Progenitor cell of endocrine pancreas (in vitro differentiated cells): ENCODE results near the gene CDHR3. TPM values are rescaled to one million over a fixed set of nuclear protein-coding genes. Genes with fewer than 3 reads are reported as not detected.

Experiments used
- DNase-seq: peaks from one replicate; pipeline ENCODE4 v3.0.0; 2021; ENCODE audit warnings: low spot score; ENCODE audit not compliant: unreplicated experiment
- H3K27ac Mint-ChIP-seq: 2 replicates; pipeline ENCODE4 v1.8.0; 2021; ENCODE audit warnings: mild to moderate bottlenecking, moderate library complexity, mixed read lengths
- H3K27me3 Mint-ChIP-seq: 2 replicates; pipeline ENCODE4 v1.8.0; 2021; ENCODE audit warnings: mixed read lengths
- H3K36me3 Mint-ChIP-seq: 2 replicates; pipeline ENCODE4 v1.8.0; 2022; ENCODE audit warnings: mixed read lengths; ENCODE audit not compliant: insufficient read depth
- H3K4me1 Mint-ChIP-seq: 2 replicates; pipeline ENCODE4 v1.8.0; 2021; ENCODE audit warnings: low read depth, mixed read lengths
- H3K4me3 Mint-ChIP-seq: 2 replicates; pipeline ENCODE4 v1.8.0; 2021; ENCODE audit warnings: low read depth, mild to moderate bottlenecking, moderate library complexity, mixed read lengths
- H3K9me3 Mint-ChIP-seq: 2 replicates; pipeline ENCODE4 v1.8.0; 2021; ENCODE audit warnings: low read depth, mixed read lengths
- total RNA-seq: library from RNA; stranded (reverse); gene quantifications from 2 replicates; pipeline ENCODE4 v1.2.1, GENCODE V29; 2021
- TF ChIP-seq, protein P1 (sequence below): fragments of 200-600 bp; sonication (generic); IDR thresholded peaks from one replicate; pipeline ENCODE4 v1.5.0; 2021; ENCODE audit warnings: antibody characterized with exemption, mild to moderate bottlenecking; ENCODE audit not compliant: unreplicated experiment

The CDHR3 gene
- total RNA-seq, 1 donor from 2014 or later = 15.7 TPM

GRCh38 chr7:106076537-106076936, 113.5 kb downstream of the CDHR3 start:
- Mint-ChIP-seq H3K4me1 (peaks cover 10% of the 10 kb centered on the region), H3K4me3 (no peak overlapping the region), H3K36me3 (no peaks in the 10 kb centered on the region), H3K27me3 (peaks cover 9% of the 10 kb centered on the region), H3K27ac (no peak overlapping the region), H3K9me3 (no peaks in the 10 kb centered on the region)
- no peak for DNase-seq
- TF ChIP-seq, protein P1, sequence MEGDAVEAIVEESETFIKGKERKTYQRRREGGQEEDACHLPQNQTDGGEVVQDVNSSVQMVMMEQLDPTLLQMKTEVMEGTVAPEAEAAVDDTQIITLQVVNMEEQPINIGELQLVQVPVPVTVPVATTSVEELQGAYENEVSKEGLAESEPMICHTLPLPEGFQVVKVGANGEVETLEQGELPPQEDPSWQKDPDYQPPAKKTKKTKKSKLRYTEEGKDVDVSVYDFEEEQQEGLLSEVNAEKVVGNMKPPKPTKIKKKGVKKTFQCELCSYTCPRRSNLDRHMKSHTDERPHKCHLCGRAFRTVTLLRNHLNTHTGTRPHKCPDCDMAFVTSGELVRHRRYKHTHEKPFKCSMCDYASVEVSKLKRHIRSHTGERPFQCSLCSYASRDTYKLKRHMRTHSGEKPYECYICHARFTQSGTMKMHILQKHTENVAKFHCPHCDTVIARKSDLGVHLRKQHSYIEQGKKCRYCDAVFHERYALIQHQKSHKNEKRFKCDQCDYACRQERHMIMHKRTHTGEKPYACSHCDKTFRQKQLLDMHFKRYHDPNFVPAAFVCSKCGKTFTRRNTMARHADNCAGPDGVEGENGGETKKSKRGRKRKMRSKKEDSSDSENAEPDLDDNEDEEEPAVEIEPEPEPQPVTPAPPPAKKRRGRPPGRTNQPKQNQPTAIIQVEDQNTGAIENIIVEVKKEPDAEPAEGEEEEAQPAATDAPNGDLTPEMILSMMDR = no peak

- Mint-ChIP-seq H3K27ac (no peak overlapping the region), H3K4me1 (peaks cover 8% of the 10 kb centered on the region), H3K27me3 (no peaks in the 10 kb centered on the region), H3K9me3 (no peaks in the 10 kb centered on the region), H3K4me3 (no peak overlapping the region), H3K36me3 (no peaks in the 10 kb centered on the region)
- TF ChIP-seq, protein P1 = no peak
- no peak for DNase-seq
These were observed 117.4 kb downstream of the CDHR3 start for GRCh38 chr7:106080300-106080987.

DNA sequence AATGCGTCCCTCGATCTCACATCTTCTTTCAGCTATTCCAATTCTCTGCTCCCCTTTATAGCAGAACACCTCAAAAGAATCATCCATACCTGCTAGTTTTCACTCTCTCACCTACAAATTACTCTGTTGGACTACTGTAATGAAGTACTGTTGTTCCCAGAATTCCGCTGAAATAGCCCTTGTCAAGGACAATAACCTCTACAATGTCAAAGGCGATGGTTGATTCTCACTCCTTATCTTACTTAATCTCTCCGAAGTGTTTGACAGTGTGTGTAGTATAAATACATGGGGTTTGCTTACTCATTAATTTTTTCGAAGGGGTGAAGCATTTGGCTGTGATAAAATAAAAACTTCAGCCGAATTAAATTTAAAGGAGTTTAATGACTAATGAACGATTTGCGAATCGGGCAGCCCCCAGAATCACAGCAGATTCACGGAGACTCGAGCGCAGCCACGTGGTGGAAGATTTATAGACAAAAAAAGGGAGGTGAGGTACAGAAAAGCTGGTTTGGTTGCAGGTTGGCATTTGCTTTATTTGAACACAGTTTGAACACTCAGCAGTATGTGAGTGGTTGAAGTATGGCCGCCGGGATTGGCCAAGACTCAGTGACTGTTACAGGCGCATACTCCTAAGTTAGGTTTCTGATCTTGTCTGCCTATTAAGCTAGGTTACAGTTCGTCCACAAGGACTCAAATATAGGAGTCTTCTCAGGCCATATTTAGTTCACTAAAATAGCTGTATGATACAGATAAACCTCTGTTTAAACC, 119.2 kb downstream of the CDHR3 start:
- DNase-seq = no peak
- Mint-ChIP-seq H3K9me3 (peaks cover 6% of the 10 kb centered on the region), H3K4me1 (peaks cover 8% of the 10 kb centered on the region), H3K4me3 (no peak overlapping the region), H3K36me3 (peaks cover 2% of the 10 kb centered on the region), H3K27ac (no peak overlapping the region), H3K27me3 (no peaks in the 10 kb centered on the region)
- TF ChIP-seq, protein P1 = no peak

Other genes starting within 250 kb of the CDHR3 start
- 18.2 and 18.3 TPM in 2 replicates for gene ATXN7L1, start 86.7 kb upstream of the CDHR3 start, total RNA-seq
- 52.8 and 60.3 TPM in 2 replicates for gene SYPL1, start 149.0 kb downstream of the CDHR3 start, total RNA-seq